GM10266 (cell line): Measurements from ENCODE around the gene KITLG.

Experiments used
- DNase-seq: peaks from one replicate; pipeline ENCODE4 v3.0.0; 2012; ENCODE audit errors: extremely low spot score
- CTCF ChIP-seq: IDR thresholded peaks from 2 replicates; pipeline ENCODE4 v1.5.1; 2012; ENCODE audit warnings: mild to moderate bottlenecking, low read depth; ENCODE audit not compliant: control insufficient read depth, insufficient read depth; ENCODE audit errors: missing control alignments

KITLG gene

GRCh38 chr12:88505696-88506095, 74.6 kb downstream of the KITLG start:
- no peak for DNase-seq
- no peak for TF ChIP-seq CTCF

GRCh38 chr12:88503281-88503703, 77.0 kb downstream of the KITLG start:
- no peak for DNase-seq
- TF ChIP-seq CTCF, result no peak

DNA sequence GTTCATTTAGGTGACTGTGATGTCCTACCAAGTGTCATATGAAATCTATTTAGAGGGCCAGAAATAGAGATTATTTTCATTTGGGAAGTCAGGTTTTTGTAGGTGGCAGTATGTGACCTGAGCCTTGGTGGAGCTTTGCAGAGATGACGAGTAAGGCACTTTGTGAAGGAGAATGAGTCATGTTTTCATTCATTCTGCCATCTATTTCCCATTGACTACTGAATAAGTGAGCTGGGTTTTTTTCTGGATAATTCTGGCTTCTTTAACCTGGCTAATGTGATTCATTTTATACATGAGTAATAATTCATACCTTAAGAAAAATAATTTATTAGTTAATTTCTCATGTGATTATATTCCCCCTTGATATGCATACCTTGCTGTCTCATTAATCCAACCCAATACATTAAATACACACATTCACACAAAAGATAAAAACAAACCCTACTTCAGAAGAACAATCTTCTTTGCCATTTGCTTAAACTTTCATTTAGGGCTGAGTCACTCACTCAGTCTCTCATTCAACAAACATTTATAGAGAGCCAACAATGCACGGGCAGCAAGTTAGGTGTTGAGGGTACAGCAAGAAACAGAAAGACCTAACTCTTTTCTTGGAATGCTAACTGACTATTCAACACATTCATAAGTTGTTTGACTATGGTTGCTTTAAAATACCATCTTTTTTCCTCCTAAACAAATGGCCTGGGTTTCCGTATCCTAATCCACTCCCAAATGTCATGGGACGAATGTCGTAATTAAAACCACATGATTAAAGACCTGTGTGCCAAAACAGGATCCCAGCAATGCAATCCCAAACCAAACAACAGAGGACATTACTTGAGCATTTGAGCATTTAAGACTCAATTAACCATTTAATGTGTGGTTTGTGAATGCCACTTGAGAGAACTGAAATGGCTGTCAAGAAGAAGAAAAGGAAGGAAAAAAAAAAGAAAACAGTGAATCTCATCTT, 78.0 kb downstream of the KITLG start:
- TF ChIP-seq CTCF, result no peak
- no peak for DNase-seq

- DNase-seq, result no peak
- TF ChIP-seq CTCF, result no peak
These were observed 83.3 kb downstream of the KITLG start for GRCh38 chr12:88496891-88497371.

DNA sequence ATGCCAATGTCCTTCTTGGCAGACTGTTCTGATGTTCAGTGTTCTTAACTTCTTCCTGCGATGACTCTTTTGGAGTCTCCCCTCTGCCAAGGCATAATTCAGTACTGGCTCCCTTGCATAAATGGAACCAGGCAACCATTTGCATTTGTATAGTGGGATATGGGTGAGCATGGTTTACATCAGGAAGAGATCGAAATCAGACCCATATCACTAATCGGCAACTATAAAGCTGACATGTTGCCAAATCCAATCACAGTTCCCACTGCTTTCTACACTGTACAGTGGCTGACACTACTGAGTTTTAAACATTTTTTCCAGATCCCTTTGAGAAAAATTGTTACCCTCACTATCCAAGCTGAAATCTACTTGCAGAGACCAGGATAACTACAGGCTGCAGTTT, 83.8 kb downstream of the KITLG start:
- DNase-seq, result no peak
- TF ChIP-seq CTCF, result no peak

DNA sequence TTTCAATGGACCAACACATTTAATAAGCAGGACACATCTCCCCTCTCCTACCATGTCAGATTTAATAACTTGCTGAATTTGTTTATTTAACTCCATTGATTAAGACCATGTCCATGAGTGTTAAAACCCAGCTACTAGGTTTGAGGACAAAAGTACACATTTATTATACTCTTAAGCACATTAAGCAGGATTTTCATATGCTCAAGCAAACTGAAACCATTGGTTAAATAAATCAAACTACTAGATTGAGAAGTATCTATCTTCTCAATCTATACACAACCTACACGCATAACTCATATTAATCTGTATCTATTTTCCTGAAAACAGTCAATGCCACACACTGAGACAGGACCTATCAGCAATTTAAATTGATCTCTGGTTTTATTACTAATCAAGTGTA, 85.2 kb downstream of the KITLG start:
- TF ChIP-seq CTCF, result no peak
- no peak for DNase-seq

GRCh38 chr12:88494520-88494919, 85.8 kb downstream of the KITLG start:
- no peak for DNase-seq
- TF ChIP-seq CTCF, result no peak
